Liver (tissue), 9 donors: ENCODE data around the gene ZBTB17. TPM values are rescaled to one million over a fixed set of nuclear protein-coding genes. Genes with fewer than 3 reads are reported as not detected.

Experiments
- DNase-seq: peaks from one replicate; pipeline ENCODE4 v3.0.0-alpha.2; 2017; ENCODE audit warnings: low spot score
- H3K27ac ChIP-seq, 2 donors: one replicate each; pipeline ENCODE4 v1.7.0; 2013; ENCODE audit warnings: inconsistent platforms in 2 of 2, low read length in 2 of 2, control low read depth in 1 of 2, low read depth in 1 of 2, mild to moderate bottlenecking in 1 of 2
- H3K27me3 ChIP-seq, 4 donors: one replicate each; pipeline versions ENCODE4 v1.6.1 to v1.7.0; 2013; ENCODE audit warnings: low read length in 3 of 4, inconsistent platforms in 1 of 4, mild to moderate bottlenecking in 1 of 4, moderate library complexity in 1 of 4; ENCODE audit not compliant: control insufficient read depth in 4 of 4, insufficient read depth in 4 of 4
- H3K36me3 ChIP-seq, 4 donors: one replicate each; pipeline versions ENCODE4 v1.6.1 to v1.7.0; 2013; ENCODE audit warnings: low read length in 3 of 4, mild to moderate bottlenecking in 3 of 4, low read depth in 1 of 4, moderate library complexity in 1 of 4; ENCODE audit not compliant: control insufficient read depth in 4 of 4, insufficient read depth in 3 of 4
- H3K4me1 ChIP-seq, 4 donors: one replicate each; pipeline versions ENCODE4 v1.6.1 to v1.7.0; 2013; ENCODE audit warnings: low read length in 3 of 4, mild to moderate bottlenecking in 3 of 4, moderate library complexity in 1 of 4; ENCODE audit not compliant: control insufficient read depth in 4 of 4, insufficient read depth in 4 of 4
- H3K4me3 ChIP-seq, 3 donors: one replicate each; pipeline versions ENCODE4 v1.6.1 to v1.7.0; 2013; ENCODE audit warnings: low read length in 3 of 3, control low read depth in 1 of 3, low read depth in 1 of 3, mild to moderate bottlenecking in 1 of 3
- H3K9ac ChIP-seq, 2 donors: one replicate each; pipeline ENCODE4 v1.7.0; 2013; ENCODE audit warnings: low read length in 2 of 2, mild to moderate bottlenecking in 2 of 2, moderate library complexity in 2 of 2, control low read depth in 1 of 2, low read depth in 1 of 2
- H3K9me3 ChIP-seq, 4 donors: one replicate each; pipeline versions ENCODE4 v1.6.1 to v1.7.0; 2013; ENCODE audit warnings: low read length in 3 of 4; ENCODE audit not compliant: control insufficient read depth in 4 of 4
- ATF3 ChIP-seq: IDR thresholded peaks from 2 replicates; pipeline ENCODE4 v1.6.1; 2016; ENCODE audit warnings: antibody characterized with exemption
- CTCF ChIP-seq: fragments of 150-350 bp; IDR thresholded peaks from 2 replicates; pipeline ENCODE4 v1.5.1; 2017; ENCODE audit warnings: improper control_type of control experiment, low read depth, low read length; ENCODE audit not compliant: missing input control
- EGR1 ChIP-seq, 2 donors: IDR thresholded peaks; 2 replicates each; pipeline ENCODE4 v1.6.1; 2016 to 2018; ENCODE audit warnings: antibody characterized with exemption in 2 of 2, low read depth in 2 of 2
- FOXA1 ChIP-seq: IDR thresholded peaks from 2 replicates; pipeline ENCODE4 v1.6.1; 2016; ENCODE audit warnings: antibody characterized with exemption
- FOXA2 ChIP-seq: IDR thresholded peaks from 2 replicates; pipeline ENCODE4 v1.6.1; 2016; ENCODE audit warnings: antibody characterized with exemption
- GABPA ChIP-seq, 2 donors: IDR thresholded peaks in 1 of 2; conservative IDR thresholded peaks in 1 of 2; 2 replicates each; pipeline ENCODE4 v1.6.1; 2016; ENCODE audit warnings: antibody characterized with exemption in 2 of 2, mild to moderate bottlenecking in 1 of 2, moderate library complexity in 1 of 2
- HNF4A ChIP-seq, 2 donors: conservative IDR thresholded peaks; 2 replicates each; pipeline ENCODE4 v1.6.1; 2016; ENCODE audit warnings: antibody characterized with exemption in 2 of 2, mild to moderate bottlenecking in 2 of 2
- HNF4G ChIP-seq: IDR thresholded peaks from 2 replicates; pipeline ENCODE4 v1.6.1; 2016; ENCODE audit warnings: antibody characterized with exemption
- JUND ChIP-seq, 2 donors: IDR thresholded peaks; 2 replicates each; pipeline ENCODE4 v1.6.1; 2016; ENCODE audit warnings: antibody characterized with exemption in 2 of 2
- MAX ChIP-seq: IDR thresholded peaks from 2 replicates; pipeline ENCODE4 v1.6.1; 2016; ENCODE audit warnings: antibody characterized with exemption
- NR2F2 ChIP-seq: IDR thresholded peaks from 2 replicates; pipeline ENCODE4 v1.6.1; 2016; ENCODE audit warnings: antibody characterized with exemption
- RAD21 ChIP-seq, 2 donors: IDR thresholded peaks; 2 replicates each; pipeline ENCODE4 v1.6.1; 2016; ENCODE audit warnings: antibody characterized with exemption in 2 of 2, mild to moderate bottlenecking in 2 of 2
- RXRA ChIP-seq, 2 donors: IDR thresholded peaks; 2 replicates each; pipeline ENCODE4 v1.6.1; 2017 to 2018; ENCODE audit warnings: antibody characterized with exemption in 2 of 2, mild to moderate bottlenecking in 1 of 2
- SP1 ChIP-seq: IDR thresholded peaks from 2 replicates; pipeline ENCODE4 v1.6.1; 2018; ENCODE audit warnings: antibody characterized with exemption, mild to moderate bottlenecking
- TAF1 ChIP-seq: conservative IDR thresholded peaks from 2 replicates; pipeline ENCODE4 v1.6.1; 2016; ENCODE audit warnings: antibody characterized with exemption, mild to moderate bottlenecking
- YY1 ChIP-seq: IDR thresholded peaks from 2 replicates; pipeline ENCODE4 v1.6.1; 2016; ENCODE audit warnings: antibody characterized with exemption, mild to moderate bottlenecking
- ZBTB33 ChIP-seq: IDR thresholded peaks from 2 replicates; pipeline ENCODE4 v1.6.1; 2016; ENCODE audit warnings: antibody characterized with exemption
- WGBS: extraction: QIAGEN DNeasy Blood & Tissue Kit; methylation state at CpG from one replicate; pipeline ENCODE4 v1.1.7; 2013; 5-methylcytosine and 5-hydroxymethylcytosine counted together
- polyA plus RNA-seq, 2 donors: library from polyadenylated mRNA; stranded (reverse) in 1 of 2; unstranded in 1 of 2; fragments of 200-250 nt in 1 of 2; fragments of >200 nt in 1 of 2; fragmentation: Nextera tagmentation in 1 of 2; extraction: Ambion mirVana in 1 of 2; gene quantifications; one replicate each; pipeline versions ENCODE4 v1.2.1 to v1.2.3, GENCODE V29; 2013 to 2015
- total RNA-seq, 2 donors: library from RNA; depleted of rRNA; stranded (reverse); fragments of >200 nt; gene quantifications; one replicate each; pipeline ENCODE4 v1.2.3, GENCODE V29; 2014
- donor health status: healthy.
- donor health status: healthy.
- donor health status: healthy.
- donor health status: healthy.
- donor health status: healthy.

The ZBTB17 gene
- total and polyA plus RNA-seq, 4 donors, result 8.9 to 15.1 (median 9.9) TPM

GRCh38 chr1:15991427-15992186, 15.7 kb upstream of the ZBTB17 start:
- H3K9me3 ChIP-seq, result no peaks in the 10 kb centered on the region
- H3K36me3 ChIP-seq, result no peaks in the 10 kb centered on the region
- H3K27ac ChIP-seq, result no peak overlapping the region
- 92% methylated on average over 11 of the region's 11 CpGs for WGBS
- TF ChIP-seq HNF4A (conservative IDR thresholded peaks at IDR 0.05), result no peak
- TF ChIP-seq RAD21 (IDR thresholded peaks at IDR 0.05), result no peak
- DNase-seq, result no peak
- H3K4me3 ChIP-seq, result no peak overlapping the region
- H3K4me1 ChIP-seq, result no peaks in the 10 kb centered on the region
- no peaks in the 10 kb centered on the region for H3K27me3 ChIP-seq
- H3K9ac ChIP-seq, result no peak overlapping the region

- no peak for DNase-seq
- Histone ChIP-seq H3K9me3 (no peaks in the 10 kb centered on the region), H3K4me1 (no peaks in the 10 kb centered on the region), H3K4me3 (no peak overlapping the region), H3K27ac (no peak overlapping the region), H3K27me3 (no peaks in the 10 kb centered on the region), H3K36me3 (no peaks in the 10 kb centered on the region), H3K9ac (no peak overlapping the region)
- 81% methylated on average over 9 of the region's 9 CpGs for WGBS
- TF ChIP-seq RXRA (IDR thresholded peaks at IDR 0.05) (no peak), FOXA2 (no peak), NR2F2 (no peak)
Measured at GRCh38 chr1:15989776-15990175, 13.9 kb upstream of the ZBTB17 start.

- H3K27ac ChIP-seq, result no peak overlapping the region
- H3K9ac ChIP-seq, result no peak overlapping the region
- WGBS, result 89% methylated on average over 13 of the region's 13 CpGs
- H3K4me3 ChIP-seq, result no peak overlapping the region
- TF ChIP-seq FOXA2, result no peak
- no peak for TF ChIP-seq RAD21 (IDR thresholded peaks at IDR 0.05)
- H3K36me3 ChIP-seq, result no peaks in the 10 kb centered on the region
- no peaks in the 10 kb centered on the region for H3K27me3 ChIP-seq
- H3K9me3 ChIP-seq, result no peaks in the 10 kb centered on the region
- no peak for DNase-seq
- H3K4me1 ChIP-seq, result no peaks in the 10 kb centered on the region
Measured at GRCh38 chr1:15988856-15989736, 13.2 kb upstream of the ZBTB17 start.

GRCh38 chr1:15985611-15986297, 9.9 kb upstream of the ZBTB17 start:
- TF ChIP-seq MAX (no peak), ATF3 (no peak), GABPA (IDR thresholded peaks at IDR 0.05 in 1 of 2, conservative IDR thresholded peaks at IDR 0.05 in 1 of 2) (no peak), EGR1 (IDR thresholded peaks at IDR 0.05; ENCODE audit: low read depth in 2 of 2) (no peak), CTCF (no peak), HNF4A (conservative IDR thresholded peaks at IDR 0.05) (no peak), TAF1 (no peak), RXRA (IDR thresholded peaks at IDR 0.05) (no peak), HNF4G (no peak), JUND (IDR thresholded peaks at IDR 0.05) (no peak), FOXA1 (no peak), ZBTB33 (no peak), YY1 (no peak), NR2F2 (no peak), SP1 (no peak)
- H3K9ac ChIP-seq, result no peak overlapping the region
- no peaks in the 10 kb centered on the region for H3K9me3 ChIP-seq
- no peak overlapping the region for H3K27ac ChIP-seq
- 79% methylated on average over 5 of the region's 5 CpGs for WGBS
- H3K36me3 ChIP-seq, result no peaks in the 10 kb centered on the region
- H3K27me3 ChIP-seq, result no peaks in the 10 kb centered on the region
- DNase-seq, result no peak
- H3K4me3 ChIP-seq, result no peak overlapping the region
- H3K4me1 ChIP-seq, result no peaks in the 10 kb centered on the region
